IMR-90 (cell line): Measurements from ENCODE around the gene GPR141. TPM values are rescaled to one million over a fixed set of nuclear protein-coding genes. Genes with fewer than 3 reads are reported as not detected.

Experiments
- ATAC-seq: fragments of 200-7000 bp; cut with Tn5 transposase; 2 replicates; pipeline ENCODE4 v1.9.1; 2020; ENCODE audit warnings: low read depth, mild to moderate bottlenecking, moderate library complexity
- BruUV-seq: library from RNA; stranded (reverse); fragments of 400-500 nt; replicated peaks from 2 replicates; lab custom pipeline; 2021; lab: Mats Ljungman, UMichigan
- CTCF ChIA-PET: fragments of 300-600 bp; formaldehyde crosslinking; extraction: SDS; loops from one replicate; lab custom pipeline; 2021; ENCODE audit warnings: antibody characterized with exemption; lab: Yijun Ruan, JAX
- POLR2A ChIA-PET: fragments of 300-600 bp; sonication (Branson Sonifier 250); formaldehyde crosslinking; loops from one replicate; lab custom pipeline; 2022; ENCODE audit warnings: antibody characterized with exemption; ENCODE audit not compliant: unreplicated experiment; lab: Charles Lee
- DNase-seq: peaks from one replicate; pipeline ENCODE4 v3.0.0; 2013
- H2AFZ ChIP-seq: replicated peaks from 2 replicates; pipeline ENCODE3; 2013; ENCODE audit warnings: low read length, mild to moderate bottlenecking; ENCODE audit not compliant: poor library complexity
- H2AK5ac ChIP-seq: 2 replicates; pipeline ENCODE4 v1.6.1; 2013; ENCODE audit warnings: low read depth, low read length, inconsistent platforms
- H2AK9ac ChIP-seq: replicated peaks from 2 replicates; pipeline ENCODE3; 2013; ENCODE audit warnings: mild to moderate bottlenecking, low read depth, low read length, moderate library complexity; ENCODE audit not compliant: poor library complexity
- H2BK120ac ChIP-seq: 2 replicates; pipeline ENCODE4 v1.6.1; 2013; ENCODE audit warnings: low read depth, low read length, inconsistent platforms
- H2BK15ac ChIP-seq: 3 replicates; pipeline ENCODE4 v1.6.1; 2013; ENCODE audit warnings: low read depth, low read length, inconsistent platforms
- H2BK20ac ChIP-seq: 2 replicates; pipeline ENCODE4 v1.6.1; 2013; ENCODE audit warnings: low read depth, mild to moderate bottlenecking, inconsistent platforms, low read length, moderate library complexity
- H2BK5ac ChIP-seq: 2 replicates; pipeline ENCODE4 v1.6.1; 2013; ENCODE audit warnings: mild to moderate bottlenecking, low read depth, low read length, inconsistent platforms; ENCODE audit not compliant: poor library complexity, severe bottlenecking
- H3K14ac ChIP-seq: replicated peaks from 2 replicates; pipeline ENCODE4 v1.6.1; 2013; ENCODE audit warnings: low read depth, low read length, inconsistent platforms
- H3K18ac ChIP-seq: 2 replicates; pipeline ENCODE4 v1.6.1; 2013; ENCODE audit warnings: low read depth, low read length, control low read depth
- H3K23ac ChIP-seq: 2 replicates; pipeline ENCODE4 v1.6.1; 2013; ENCODE audit warnings: low read depth, low read length, inconsistent platforms
- H3K27ac ChIP-seq: 2 replicates; pipeline ENCODE4 v1.5.1; 2013; ENCODE audit warnings: mild to moderate bottlenecking, control low read depth, low read length; ENCODE audit not compliant: insufficient read depth
- H3K27me3 ChIP-seq: 2 replicates; pipeline ENCODE4 v1.6.1; 2013; ENCODE audit warnings: low read length; ENCODE audit not compliant: control insufficient read depth, insufficient read depth
- H3K36me3 ChIP-seq: 2 replicates; pipeline ENCODE4 v1.6.1; 2013; ENCODE audit warnings: low read length, mixed read lengths; ENCODE audit not compliant: control insufficient read depth, insufficient read depth
- H3K4ac ChIP-seq: 2 replicates; pipeline ENCODE4 v1.6.1; 2013; ENCODE audit warnings: low read depth, low read length, inconsistent platforms
- H3K4me1 ChIP-seq: 2 replicates; pipeline ENCODE4 v1.6.1; 2013; ENCODE audit warnings: low read length, mixed read lengths; ENCODE audit not compliant: control insufficient read depth, insufficient read depth
- H3K4me2 ChIP-seq: 2 replicates; pipeline ENCODE4 v1.6.1; 2013; ENCODE audit warnings: low read depth, mild to moderate bottlenecking, control low read depth, low read length, moderate library complexity
- H3K4me3 ChIP-seq: 2 replicates; pipeline ENCODE4 v1.5.1; 2013; ENCODE audit warnings: low read depth, mild to moderate bottlenecking, control low read depth, low read length, moderate library complexity; ENCODE audit not compliant: insufficient read depth
- H3K56ac ChIP-seq: 2 replicates; pipeline ENCODE4 v1.6.1; 2013; ENCODE audit warnings: low read length, inconsistent platforms; ENCODE audit not compliant: insufficient read depth; ENCODE audit errors: extremely low read depth
- H3K79me1 ChIP-seq, 2 experiments: 2 replicates each; pipeline ENCODE4 v1.6.1; 2013; ENCODE audit warnings: low read length in 2 of 2, inconsistent platforms in 1 of 2, low read depth in 1 of 2
- H3K9ac ChIP-seq: 2 replicates; pipeline ENCODE4 v1.6.1; 2013; ENCODE audit warnings: low read depth, low read length, control low read depth
- H3K9me1 ChIP-seq: 2 replicates; pipeline ENCODE4 v1.6.1; 2013; ENCODE audit warnings: low read length, inconsistent platforms; ENCODE audit not compliant: insufficient read depth
- H3K9me3 ChIP-seq: 2 replicates; pipeline ENCODE4 v1.6.1; 2013; ENCODE audit warnings: low read length; ENCODE audit not compliant: control insufficient read depth, insufficient read depth
- H4K20me1 ChIP-seq: 2 replicates; pipeline ENCODE4 v1.6.1; 2013; ENCODE audit warnings: low read length, inconsistent platforms; ENCODE audit not compliant: insufficient read depth
- H4K5ac ChIP-seq: 2 replicates; pipeline ENCODE4 v1.6.1; 2013; ENCODE audit warnings: mild to moderate bottlenecking, low read depth, low read length, control low read depth
- H4K8ac ChIP-seq, 2 experiments: 2 replicates each; pipeline ENCODE4 v1.6.1; 2013; ENCODE audit warnings: low read depth in 2 of 2, low read length in 2 of 2, control low read depth in 1 of 2, inconsistent platforms in 1 of 2
- H4K91ac ChIP-seq: 2 replicates; pipeline ENCODE4 v1.6.1; 2013; ENCODE audit warnings: low read depth, low read length, inconsistent platforms; ENCODE audit not compliant: insufficient read depth
- BHLHE40 ChIP-seq: fragments of 150-350 bp; IDR thresholded peaks from 2 replicates; pipeline ENCODE4 v1.6.1; 2016; ENCODE audit warnings: mild to moderate bottlenecking, low read depth, low read length
- CEBPB ChIP-seq: IDR thresholded peaks from 2 replicates; pipeline ENCODE4 v1.6.1; 2012; ENCODE audit warnings: low read depth, low read length, improper control_type of control experiment
- CHD1 ChIP-seq: IDR thresholded peaks from 2 replicates; pipeline ENCODE4 v1.6.1; 2012; ENCODE audit warnings: low read depth, low read length, improper control_type of control experiment
- CTCF ChIP-seq: conservative IDR thresholded peaks from 2 replicates; pipeline ENCODE4 v1.5.1; 2012; ENCODE audit warnings: mild to moderate bottlenecking, low read depth, low read length, improper control_type of control experiment
- ELK1 ChIP-seq: fragments of 150-350 bp; IDR thresholded peaks from 2 replicates; pipeline ENCODE4 v1.6.1; 2016; ENCODE audit warnings: low read depth, mild to moderate bottlenecking, low read length, moderate library complexity, borderline replicate concordance
- FOS ChIP-seq: fragments of 150-350 bp; IDR thresholded peaks from 2 replicates; pipeline ENCODE4 v1.6.1; 2016; ENCODE audit warnings: low read depth, low read length
- MAFK ChIP-seq: IDR thresholded peaks from 2 replicates; pipeline ENCODE4 v1.6.1; 2012; ENCODE audit warnings: low read depth, low read length, improper control_type of control experiment
- MAZ ChIP-seq: IDR thresholded peaks from 2 replicates; pipeline ENCODE4 v1.6.1; 2012; ENCODE audit warnings: low read depth, mild to moderate bottlenecking, low read length, improper control_type of control experiment, moderate library complexity, borderline replicate concordance
- MXI1 ChIP-seq: IDR thresholded peaks from 2 replicates; pipeline ENCODE4 v1.6.1; 2012; ENCODE audit warnings: low read depth, mild to moderate bottlenecking, low read length, moderate library complexity, borderline replicate concordance
- NFE2L2 ChIP-seq: fragments of 150-350 bp; IDR thresholded peaks from 2 replicates; pipeline ENCODE4 v1.6.1; 2016; ENCODE audit warnings: low read depth, mild to moderate bottlenecking, low read length
- POLR2A ChIP-seq: IDR thresholded peaks from 2 replicates; pipeline ENCODE4 v1.6.1; 2012; ENCODE audit warnings: mild to moderate bottlenecking, low read depth, low read length
- RAD21 ChIP-seq: IDR thresholded peaks from 2 replicates; pipeline ENCODE4 v1.6.1; 2012; ENCODE audit warnings: low read length, improper control_type of control experiment
- RCOR1 ChIP-seq: IDR thresholded peaks from 2 replicates; pipeline ENCODE4 v1.6.1; 2012; ENCODE audit warnings: mild to moderate bottlenecking, low read length, improper control_type of control experiment; ENCODE audit not compliant: insufficient replicate concordance
- RFX5 ChIP-seq: IDR thresholded peaks from 2 replicates; pipeline ENCODE4 v1.8.0; 2012; ENCODE audit warnings: low read depth, mild to moderate bottlenecking, low read length, moderate library complexity
- SMC3 ChIP-seq: fragments of 150-350 bp; IDR thresholded peaks from 2 replicates; pipeline ENCODE4 v1.6.1; 2016; ENCODE audit warnings: low read depth, mild to moderate bottlenecking, antibody characterized with exemption, low read length, moderate library complexity
- USF2 ChIP-seq: fragments of 150-350 bp; IDR thresholded peaks from 2 replicates; pipeline ENCODE4 v1.6.1; 2017; ENCODE audit warnings: mild to moderate bottlenecking, antibody characterized with exemption, low read length, low read depth
- WGBS, 2 experiments: methylation state at CpG; one replicate each; pipeline versions ENCODE4 v1.1.5 to v1.1.7; 2013; ENCODE audit warnings: missing lambda C conversion rate in 2 of 2; ENCODE audit not compliant: insufficient read length in 1 of 2; ENCODE audit errors: extremely low coverage in 2 of 2; 5-methylcytosine and 5-hydroxymethylcytosine counted together
- dilution Hi-C: fragments of 300-500 bp; cut with HindIII; formaldehyde crosslinking; loops from one replicate; pipeline ENCODE4 v1.14.3; 2018; ENCODE audit warnings: low sequenced_read_pairs; ENCODE audit not compliant: unreplicated experiment
- in situ Hi-C: fragments of 300-500 bp; cut with MboI; formaldehyde crosslinking; loops from 3 replicates; pipeline ENCODE4 v1.14.3; 2019; ENCODE audit warnings: low sequenced_read_pairs, inconsistent platforms, mixed read lengths
- intact Hi-C: fragments of 100-400 bp; cut with micrococcal nuclease; formaldehyde crosslinking; loops from 2 replicates; pipeline ENCODE4 v1.10.0; 2022
- polyA plus RNA-seq, 3 experiments: library from polyadenylated mRNA; depleted of rRNA; stranded (reverse); fragments of >200 nt; gene quantifications; 2 replicates each; pipeline ENCODE4 v1.2.3, GENCODE V29; 2012; ENCODE audit warnings: low replicate concordance in 1 of 3
- total RNA-seq: library from RNA; depleted of rRNA; stranded (reverse); fragments of >200 nt; gene quantifications from 2 replicates; pipeline ENCODE4 v1.2.3, GENCODE V29; 2012

Gene GPR141
- total and polyA plus RNA-seq, 2 of the 4 experiments (the other 2 are of a cell fraction), result not detected

GRCh38 chr7:37765421-37765829 is 81.9 kb downstream of the GPR141 start:
- no peak overlapping the region for H4K91ac ChIP-seq
- H3K56ac ChIP-seq, result no peak overlapping the region
- no peak overlapping the region for H2AK9ac ChIP-seq
- no peak overlapping the region for H3K14ac ChIP-seq
- H3K9me1 ChIP-seq, result no peaks in the 10 kb centered on the region
- no peaks in the 10 kb centered on the region for H4K20me1 ChIP-seq
- H3K27ac ChIP-seq, result no peak overlapping the region
- intact Hi-C loops, result no loop called here
- no peak overlapping the region for H2AK5ac ChIP-seq
- no peak overlapping the region for H2AFZ ChIP-seq
- dilution Hi-C loops, result no loop called here
- no peak overlapping the region for H3K18ac ChIP-seq
- H4K5ac ChIP-seq, result no peak overlapping the region
- POLR2A ChIA-PET, result no interaction called here
- H3K9me3 ChIP-seq, result peaks cover 16% of the 10 kb centered on the region
- no peak overlapping the region for H3K23ac ChIP-seq
- no peaks in the 10 kb centered on the region for H3K79me1 ChIP-seq
- no peak overlapping the region for H4K8ac ChIP-seq
- TF ChIP-seq SMC3 (no peak), BHLHE40 (no peak), USF2 (no peak), MAZ (no peak), ELK1 (no peak), FOS (no peak), POLR2A (no peak), CHD1 (no peak), MXI1 (no peak), RFX5 (no peak), NFE2L2 (no peak), CTCF (no peak), MAFK (no peak), RAD21 (no peak), CEBPB (no peak), RCOR1 (no peak)
- H3K36me3 ChIP-seq, result no peaks in the 10 kb centered on the region
- H3K4me3 ChIP-seq, result no peak overlapping the region
- no peak for DNase-seq
- no peak overlapping the region for H2BK20ac ChIP-seq
- H3K9ac ChIP-seq, result no peak overlapping the region
- H3K27me3 ChIP-seq, result no peaks in the 10 kb centered on the region
- H3K4me2 ChIP-seq, result no peak overlapping the region
- H2BK5ac ChIP-seq, result no peak overlapping the region
- ATAC-seq, result no peak
- CTCF ChIA-PET, result no interaction called here
- no CpG with 5 or more reads among the region's 4 CpGs for WGBS, 2 experiments
- H2BK15ac ChIP-seq, result no peak overlapping the region
- BruUV-seq, result no TSS peak
- H3K4me1 ChIP-seq, result no peaks in the 10 kb centered on the region
- H3K4ac ChIP-seq, result no peak overlapping the region
- in situ Hi-C loops, result no loop called here
- H2BK120ac ChIP-seq, result no peak overlapping the region
